DND-41 (cell line): Measurements from ENCODE around the gene BBS9.

Source experiments
- ATAC-seq: fragments of 200-7000 bp; cut with Tn5 transposase; 3 replicates; pipeline ENCODE4 v1.9.1; 2021; ENCODE audit warnings: low read depth; ENCODE audit not compliant: insufficient read depth
- DNase-seq: peaks from one replicate; pipeline ENCODE4 v3.0.0-alpha.2; 2020
- H2AFZ ChIP-seq: 2 replicates; pipeline ENCODE4 v1.6.0; 2012; ENCODE audit warnings: low read depth, low read length
- H3K27ac ChIP-seq: 2 replicates; pipeline ENCODE4 v1.5.1; 2012; ENCODE audit warnings: low read length, inconsistent platforms
- H3K27me3 ChIP-seq: fragments of 200-600 bp; sonication (generic); 2 replicates; pipeline ENCODE4 v1.6.0; 2012; ENCODE audit warnings: low read length, mild to moderate bottlenecking, inconsistent platforms; ENCODE audit not compliant: insufficient read depth, poor library complexity
- H3K36me3 ChIP-seq: 2 replicates; pipeline ENCODE4 v1.5.1; 2012; ENCODE audit warnings: low read length, inconsistent platforms; ENCODE audit not compliant: insufficient read depth
- H3K4me1 ChIP-seq: 2 replicates; pipeline ENCODE4 v1.5.1; 2012; ENCODE audit warnings: mild to moderate bottlenecking, low read length; ENCODE audit not compliant: insufficient read depth
- H3K4me2 ChIP-seq: 2 replicates; pipeline ENCODE4 v1.6.0; 2012; ENCODE audit warnings: mild to moderate bottlenecking, moderate library complexity, low read length, inconsistent platforms; ENCODE audit not compliant: insufficient read depth
- H3K4me3 ChIP-seq, 2 experiments: fragments of 200-600 bp in 1 of 2; shearing (Covaris generic) in 1 of 2; 2 replicates each; pipeline ENCODE4 v1.5.1; 2012 to 2016; ENCODE audit warnings: inconsistent platforms in 2 of 2, low read length in 2 of 2, mild to moderate bottlenecking in 2 of 2, low read depth in 1 of 2, moderate library complexity in 1 of 2
- H3K79me2 ChIP-seq: 2 replicates; pipeline ENCODE4 v1.6.0; 2012; ENCODE audit warnings: low read length, inconsistent platforms; ENCODE audit not compliant: insufficient read depth
- H3K9ac ChIP-seq: 2 replicates; pipeline ENCODE4 v1.6.0; 2012; ENCODE audit warnings: low read depth, mild to moderate bottlenecking, inconsistent platforms, low read length, moderate library complexity
- H3K9me3 ChIP-seq: 2 replicates; pipeline ENCODE4 v1.5.1; 2012; ENCODE audit warnings: low read length, moderate library complexity, mild to moderate bottlenecking, inconsistent platforms; ENCODE audit not compliant: insufficient read depth, severe bottlenecking
- H4K20me1 ChIP-seq: 2 replicates; pipeline ENCODE4 v1.6.0; 2012; ENCODE audit warnings: low read length; ENCODE audit not compliant: insufficient read depth
- CTCF ChIP-seq: IDR thresholded peaks from 2 replicates; pipeline ENCODE4 v1.5.1; 2012; ENCODE audit warnings: borderline replicate concordance, low read length, moderate library complexity, mild to moderate bottlenecking; ENCODE audit not compliant: poor library complexity, severe bottlenecking; ENCODE audit errors: extremely low read depth
- EZH2 ChIP-seq: IDR thresholded peaks from 3 replicates; pipeline ENCODE4 v1.6.1; 2012; ENCODE audit warnings: borderline replicate concordance, low read depth, mild to moderate bottlenecking, moderate library complexity, low read length, inconsistent platforms; ENCODE audit not compliant: severe bottlenecking

The BBS9 gene

GRCh38 chr7:33628894-33629293, 499.5 kb downstream of the BBS9 start:
- Histone ChIP-seq H4K20me1 (no peaks in the 10 kb centered on the region), H3K36me3 (no peaks in the 10 kb centered on the region), H2AFZ (no peak overlapping the region), H3K4me2 (no peak overlapping the region), H3K79me2 (no peaks in the 10 kb centered on the region), H3K4me3 (no peak overlapping the region), H3K9me3 (no peaks in the 10 kb centered on the region), H3K27ac (no peak overlapping the region), H3K9ac (no peak overlapping the region), H3K4me1 (peaks cover 13% of the 10 kb centered on the region), H3K27me3 (no peaks in the 10 kb centered on the region)
- TF ChIP-seq EZH2 (no peak), CTCF (no peak)
- DNase-seq (no peak), ATAC-seq (no peak)

GRCh38 chr7:33630359-33630758, 501.0 kb downstream of the BBS9 start:
- no peaks in the 10 kb centered on the region for H3K9me3 ChIP-seq
- no peaks in the 10 kb centered on the region for H3K4me1 ChIP-seq
- H3K4me3 ChIP-seq, result no peak overlapping the region
- no peak overlapping the region for H3K27ac ChIP-seq
- H2AFZ ChIP-seq, result no peak overlapping the region
- no peak overlapping the region for H3K4me2 ChIP-seq
- no peaks in the 10 kb centered on the region for H3K27me3 ChIP-seq
- ATAC-seq (no peak), DNase-seq (no peak)
- no peaks in the 10 kb centered on the region for H3K79me2 ChIP-seq
- H3K36me3 ChIP-seq, result no peaks in the 10 kb centered on the region
- H4K20me1 ChIP-seq, result no peaks in the 10 kb centered on the region
- TF ChIP-seq EZH2 (no peak), CTCF (no peak)
- H3K9ac ChIP-seq, result no peak overlapping the region

GRCh38 chr7:33632322-33632721, 503.0 kb downstream of the BBS9 start:
- Histone ChIP-seq H3K4me3 (no peak overlapping the region), H3K4me1 (no peaks in the 10 kb centered on the region), H4K20me1 (no peaks in the 10 kb centered on the region), H2AFZ (no peak overlapping the region), H3K36me3 (no peaks in the 10 kb centered on the region), H3K4me2 (no peak overlapping the region), H3K9me3 (no peaks in the 10 kb centered on the region), H3K27me3 (no peaks in the 10 kb centered on the region), H3K9ac (no peak overlapping the region), H3K79me2 (no peaks in the 10 kb centered on the region), H3K27ac (no peak overlapping the region)
- no peak for ATAC-seq
- DNase-seq, result no peak
- no peak for TF ChIP-seq EZH2
- TF ChIP-seq CTCF, result no peak

GRCh38 chr7:33632840-33633525, 503.6 kb downstream of the BBS9 start:
- H3K9me3 ChIP-seq, result no peaks in the 10 kb centered on the region
- H4K20me1 ChIP-seq, result no peaks in the 10 kb centered on the region
- H3K9ac ChIP-seq, result no peak overlapping the region
- TF ChIP-seq CTCF (no peak), EZH2 (no peak)
- H3K27ac ChIP-seq, result no peak overlapping the region
- H3K27me3 ChIP-seq, result no peaks in the 10 kb centered on the region
- no peak for ATAC-seq
- no peak overlapping the region for H3K4me3 ChIP-seq
- no peaks in the 10 kb centered on the region for H3K4me1 ChIP-seq
- H2AFZ ChIP-seq, result no peak overlapping the region
- DNase-seq, result no peak
- no peaks in the 10 kb centered on the region for H3K79me2 ChIP-seq
- no peak overlapping the region for H3K4me2 ChIP-seq
- H3K36me3 ChIP-seq, result no peaks in the 10 kb centered on the region
